Myocyte (in vitro differentiated cells): ENCODE measurements around the gene GNAO1. TPM values are rescaled to one million over a fixed set of nuclear protein-coding genes. Genes with fewer than 3 reads are reported as not detected.
"Not testable (repeated sequence)": the region's sequence is repeated elsewhere in the genome, so short reads cannot be mapped to it uniquely, and the experiment has no call there.

Experiments
- DNase-seq: peaks from one replicate; pipeline ENCODE4 v3.0.0-alpha.2; 2012; ENCODE audit warnings: low read depth
- total RNA-seq: library from RNA; depleted of rRNA; stranded (reverse); fragments of >200 nt; gene quantifications from 2 replicates; pipeline ENCODE4 v1.2.3, GENCODE V29; 2014

Gene GNAO1
- total RNA-seq, 1 donor from 2014 or later: not detected

- DNase-seq: no peak
These were observed 169.1 kb downstream of the GNAO1 start for GRCh38 chr16:56360117-56361008.

GRCh38 chr16:56362057-56362655 is 170.9 kb downstream of the GNAO1 start:
- no peak for DNase-seq

GRCh38 chr16:56362706-56363105 is 171.4 kb downstream of the GNAO1 start:
- no peak for DNase-seq

- no peak for DNase-seq
These were observed 172.0 kb downstream of the GNAO1 start for GRCh38 chr16:56363181-56363716.

- DNase-seq: no peak
These were observed 172.7 kb downstream of the GNAO1 start for GRCh38 chr16:56363781-56364565.

GRCh38 chr16:56364865-56365264 is 173.6 kb downstream of the GNAO1 start:
- no peak for DNase-seq

- no peak for DNase-seq
These were observed 174.3 kb downstream of the GNAO1 start for GRCh38 chr16:56365552-56365951.

GRCh38 chr16:56366945-56367344 is 175.7 kb downstream of the GNAO1 start:
- no peak for DNase-seq

- DNase-seq: no peak
These were observed 176.5 kb downstream of the GNAO1 start for GRCh38 chr16:56367764-56368163.

- no peak for DNase-seq
These were observed 177.3 kb downstream of the GNAO1 start for GRCh38 chr16:56368545-56368944.

- no peak for DNase-seq
These were observed 177.9 kb downstream of the GNAO1 start for GRCh38 chr16:56369202-56369601.

- DNase-seq: no peak
These were observed 179.0 kb downstream of the GNAO1 start for GRCh38 chr16:56370185-56370874.

- no peak for DNase-seq
These were observed 179.8 kb downstream of the GNAO1 start for GRCh38 chr16:56370875-56371659.

- no peak for DNase-seq
These were observed 180.3 kb downstream of the GNAO1 start for GRCh38 chr16:56371660-56371937.

- DNase-seq: no peak
These were observed 180.8 kb downstream of the GNAO1 start for GRCh38 chr16:56372013-56372634.

GRCh38 chr16:56373003-56373402 is 181.7 kb downstream of the GNAO1 start:
- no peak for DNase-seq

- not testable (repeated sequence) for DNase-seq
These were observed 184.5 kb downstream of the GNAO1 start for GRCh38 chr16:56375792-56376191.

GRCh38 chr16:56379044-56379443 is 187.8 kb downstream of the GNAO1 start:
- DNase-seq: not testable (repeated sequence)

GRCh38 chr16:56380778-56381485 is 189.6 kb downstream of the GNAO1 start:
- DNase-seq: not testable (repeated sequence)
